Measurements from ENCODE around the gene MYLK3.

Gene MYLK3

DNA sequence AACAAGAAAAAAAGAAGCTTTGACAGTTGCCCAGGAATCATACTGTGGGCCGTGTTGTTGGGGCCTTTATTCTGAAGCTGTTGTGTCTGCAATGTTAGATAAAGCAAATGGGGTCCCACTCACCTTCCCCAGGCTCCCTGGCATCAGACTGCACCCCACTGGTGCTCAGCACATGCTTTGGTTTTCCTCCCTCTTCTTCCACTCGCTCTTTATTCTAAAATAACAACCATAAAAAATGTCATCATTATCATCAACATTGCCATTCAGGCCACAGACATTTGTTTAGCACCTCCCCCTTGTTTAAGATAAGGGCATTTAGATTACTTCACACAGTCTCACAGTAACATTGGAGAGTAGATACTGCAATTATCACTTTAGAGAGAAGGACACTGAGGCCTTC is 8.2 kb downstream of the MYLK3 start (continued):
- TF ChIP-seq, protein P1, sequence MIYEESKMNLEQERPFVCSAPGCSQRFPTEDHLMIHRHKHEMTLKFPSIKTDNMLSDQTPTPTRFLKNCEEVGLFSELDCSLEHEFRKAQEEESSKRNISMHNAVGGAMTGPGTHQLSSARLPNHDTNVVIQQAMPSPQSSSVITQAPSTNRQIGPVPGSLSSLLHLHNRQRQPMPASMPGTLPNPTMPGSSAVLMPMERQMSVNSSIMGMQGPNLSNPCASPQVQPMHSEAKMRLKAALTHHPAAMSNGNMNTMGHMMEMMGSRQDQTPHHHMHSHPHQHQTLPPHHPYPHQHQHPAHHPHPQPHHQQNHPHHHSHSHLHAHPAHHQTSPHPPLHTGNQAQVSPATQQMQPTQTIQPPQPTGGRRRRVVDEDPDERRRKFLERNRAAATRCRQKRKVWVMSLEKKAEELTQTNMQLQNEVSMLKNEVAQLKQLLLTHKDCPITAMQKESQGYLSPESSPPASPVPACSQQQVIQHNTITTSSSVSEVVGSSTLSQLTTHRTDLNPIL (CRISPR knock-in tag; IDR thresholded peaks at IDR 0.05; ENCODE audit: low read depth) = no peak
- no peak for TF ChIP-seq SNAI2 (CRISPR knock-in tag; IDR thresholded peaks at IDR 0.05)
- no peak for TF ChIP-seq BACH2 (CRISPR knock-in tag; IDR thresholded peaks at IDR 0.05; ENCODE audit: borderline replicate concordance)
- TF ChIP-seq GLIS3 (CRISPR knock-in tag; IDR thresholded peaks at IDR 0.05) = no peak
- TF ChIP-seq ESRRG (CRISPR knock-in tag; IDR thresholded peaks at IDR 0.05) = no peak
- TF ChIP-seq, protein P2, sequence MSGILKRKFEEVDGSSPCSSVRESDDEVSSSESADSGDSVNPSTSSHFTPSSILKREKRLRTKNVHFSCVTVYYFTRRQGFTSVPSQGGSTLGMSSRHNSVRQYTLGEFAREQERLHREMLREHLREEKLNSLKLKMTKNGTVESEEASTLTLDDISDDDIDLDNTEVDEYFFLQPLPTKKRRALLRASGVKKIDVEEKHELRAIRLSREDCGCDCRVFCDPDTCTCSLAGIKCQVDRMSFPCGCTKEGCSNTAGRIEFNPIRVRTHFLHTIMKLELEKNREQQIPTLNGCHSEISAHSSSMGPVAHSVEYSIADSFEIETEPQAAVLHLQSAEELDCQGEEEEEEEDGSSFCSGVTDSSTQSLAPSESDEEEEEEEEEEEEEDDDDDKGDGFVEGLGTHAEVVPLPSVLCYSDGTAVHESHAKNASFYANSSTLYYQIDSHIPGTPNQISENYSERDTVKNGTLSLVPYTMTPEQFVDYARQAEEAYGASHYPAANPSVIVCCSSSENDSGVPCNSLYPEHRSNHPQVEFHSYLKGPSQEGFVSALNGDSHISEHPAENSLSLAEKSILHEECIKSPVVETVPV (CRISPR knock-in tag; IDR thresholded peaks at IDR 0.05) = no peak

DNA sequence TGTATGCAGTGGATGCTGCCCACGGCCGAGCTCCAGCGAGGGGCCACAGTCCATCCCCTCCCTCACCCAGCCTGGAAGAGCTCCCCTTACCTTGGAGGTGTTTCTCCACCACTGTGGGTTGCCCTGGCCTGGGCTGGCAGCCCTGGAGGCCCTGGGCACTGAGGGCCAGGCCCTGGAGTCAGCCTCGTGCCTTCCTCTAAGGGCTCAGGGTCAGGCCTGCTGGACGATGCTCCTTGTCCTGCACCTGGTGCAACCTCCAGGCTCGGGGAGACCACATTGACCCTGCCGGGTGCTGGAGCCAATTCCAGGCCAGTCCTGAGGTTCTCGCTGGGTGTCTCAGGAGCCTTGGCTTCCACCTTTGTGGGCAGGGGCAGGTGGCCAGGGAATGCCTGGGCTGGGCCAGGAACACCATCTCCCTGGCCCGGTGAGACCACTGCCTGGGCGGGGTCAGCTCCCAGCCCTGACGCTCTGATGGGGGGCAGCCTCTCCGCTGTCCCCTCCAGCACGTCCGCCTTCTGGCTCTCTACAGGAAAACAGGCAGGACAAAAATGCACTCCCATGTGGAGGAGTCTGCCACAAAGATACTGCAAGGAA is 10.4 kb downstream of the MYLK3 start:
- TF ChIP-seq, protein P3, sequence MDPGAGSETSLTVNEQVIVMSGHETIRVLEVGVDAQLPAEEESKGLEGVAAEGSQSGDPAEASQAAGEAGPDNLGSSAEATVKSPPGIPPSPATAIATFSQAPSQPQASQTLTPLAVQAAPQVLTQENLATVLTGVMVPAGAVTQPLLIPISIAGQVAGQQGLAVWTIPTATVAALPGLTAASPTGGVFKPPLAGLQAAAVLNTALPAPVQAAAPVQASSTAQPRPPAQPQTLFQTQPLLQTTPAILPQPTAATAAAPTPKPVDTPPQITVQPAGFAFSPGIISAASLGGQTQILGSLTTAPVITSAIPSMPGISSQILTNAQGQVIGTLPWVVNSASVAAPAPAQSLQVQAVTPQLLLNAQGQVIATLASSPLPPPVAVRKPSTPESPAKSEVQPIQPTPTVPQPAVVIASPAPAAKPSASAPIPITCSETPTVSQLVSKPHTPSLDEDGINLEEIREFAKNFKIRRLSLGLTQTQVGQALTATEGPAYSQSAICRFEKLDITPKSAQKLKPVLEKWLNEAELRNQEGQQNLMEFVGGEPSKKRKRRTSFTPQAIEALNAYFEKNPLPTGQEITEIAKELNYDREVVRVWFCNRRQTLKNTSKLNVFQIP (CRISPR knock-in tag; IDR thresholded peaks at IDR 0.05; ENCODE audit: borderline replicate concordance, low read depth) = no peak
- TF ChIP-seq, protein P2 (CRISPR knock-in tag; IDR thresholded peaks at IDR 0.05) = no peak
- no peak for TF ChIP-seq OSR1 (CRISPR knock-in tag; IDR thresholded peaks at IDR 0.05)
- TF ChIP-seq, protein P4, sequence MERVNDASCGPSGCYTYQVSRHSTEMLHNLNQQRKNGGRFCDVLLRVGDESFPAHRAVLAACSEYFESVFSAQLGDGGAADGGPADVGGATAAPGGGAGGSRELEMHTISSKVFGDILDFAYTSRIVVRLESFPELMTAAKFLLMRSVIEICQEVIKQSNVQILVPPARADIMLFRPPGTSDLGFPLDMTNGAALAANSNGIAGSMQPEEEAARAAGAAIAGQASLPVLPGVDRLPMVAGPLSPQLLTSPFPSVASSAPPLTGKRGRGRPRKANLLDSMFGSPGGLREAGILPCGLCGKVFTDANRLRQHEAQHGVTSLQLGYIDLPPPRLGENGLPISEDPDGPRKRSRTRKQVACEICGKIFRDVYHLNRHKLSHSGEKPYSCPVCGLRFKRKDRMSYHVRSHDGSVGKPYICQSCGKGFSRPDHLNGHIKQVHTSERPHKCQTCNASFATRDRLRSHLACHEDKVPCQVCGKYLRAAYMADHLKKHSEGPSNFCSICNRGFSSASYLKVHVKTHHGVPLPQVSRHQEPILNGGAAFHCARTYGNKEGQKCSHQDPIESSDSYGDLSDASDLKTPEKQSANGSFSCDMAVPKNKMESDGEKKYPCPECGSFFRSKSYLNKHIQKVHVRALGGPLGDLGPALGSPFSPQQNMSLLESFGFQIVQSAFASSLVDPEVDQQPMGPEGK (CRISPR knock-in tag; IDR thresholded peaks at IDR 0.05; ENCODE audit: borderline replicate concordance) = no peak
- TF ChIP-seq, protein P1 (CRISPR knock-in tag; IDR thresholded peaks at IDR 0.05; ENCODE audit: low read depth) = no peak
- no peak for TF ChIP-seq CSDC2 (CRISPR knock-in tag; IDR thresholded peaks at IDR 0.05)
- TF ChIP-seq SNAI2 (CRISPR knock-in tag; IDR thresholded peaks at IDR 0.05) = no peak
- TF ChIP-seq ZFP3 (CRISPR knock-in tag; IDR thresholded peaks at IDR 0.05) = no peak
- no peak for TF ChIP-seq ARNTL (CRISPR knock-in tag; IDR thresholded peaks at IDR 0.05; ENCODE audit: borderline replicate concordance, low read depth)
- TF ChIP-seq TCF4 (CRISPR knock-in tag; IDR thresholded peaks at IDR 0.05; ENCODE audit: borderline replicate concordance) = no peak

DNA sequence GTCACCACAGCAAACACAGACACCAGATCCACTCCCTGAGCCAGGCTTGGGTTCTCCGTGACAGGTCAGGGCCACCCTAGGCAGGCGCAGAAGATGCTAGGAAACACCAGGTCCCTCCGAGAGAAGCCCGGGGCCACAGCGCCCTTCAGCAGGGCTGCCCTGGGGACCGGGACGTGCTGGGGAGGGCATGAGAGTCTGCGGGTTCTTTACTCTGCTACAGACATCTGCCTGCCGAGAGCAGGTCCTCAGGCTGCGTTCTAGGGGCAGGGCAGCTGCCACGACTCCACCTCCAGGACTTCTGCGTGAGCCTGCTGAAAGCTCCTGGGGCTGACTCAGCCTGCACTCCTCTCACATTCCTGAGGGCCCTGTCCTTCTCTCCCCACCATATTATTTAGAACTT is 11.4 kb downstream of the MYLK3 start:
- peak; percentile 39; the same call in 1 of the 3 replicates for ATAC-seq
- no peak for TF ChIP-seq TOX (CRISPR knock-in tag; IDR thresholded peaks at IDR 0.05; ENCODE audit: borderline replicate concordance)
- no peak for TF ChIP-seq ZNF8 (CRISPR knock-in tag; IDR thresholded peaks at IDR 0.05)
- TF ChIP-seq OSR1 (CRISPR knock-in tag; IDR thresholded peaks at IDR 0.05) = no peak
- no peak for TF ChIP-seq ZFP3 (CRISPR knock-in tag; IDR thresholded peaks at IDR 0.05)
- TF ChIP-seq CSDC2 (CRISPR knock-in tag; IDR thresholded peaks at IDR 0.05) = no peak
- no peak for TF ChIP-seq TCF4 (CRISPR knock-in tag; IDR thresholded peaks at IDR 0.05; ENCODE audit: borderline replicate concordance)
- TF ChIP-seq ZC3H10 (CRISPR knock-in tag; IDR thresholded peaks at IDR 0.05) = no peak
- TF ChIP-seq, protein P5, sequence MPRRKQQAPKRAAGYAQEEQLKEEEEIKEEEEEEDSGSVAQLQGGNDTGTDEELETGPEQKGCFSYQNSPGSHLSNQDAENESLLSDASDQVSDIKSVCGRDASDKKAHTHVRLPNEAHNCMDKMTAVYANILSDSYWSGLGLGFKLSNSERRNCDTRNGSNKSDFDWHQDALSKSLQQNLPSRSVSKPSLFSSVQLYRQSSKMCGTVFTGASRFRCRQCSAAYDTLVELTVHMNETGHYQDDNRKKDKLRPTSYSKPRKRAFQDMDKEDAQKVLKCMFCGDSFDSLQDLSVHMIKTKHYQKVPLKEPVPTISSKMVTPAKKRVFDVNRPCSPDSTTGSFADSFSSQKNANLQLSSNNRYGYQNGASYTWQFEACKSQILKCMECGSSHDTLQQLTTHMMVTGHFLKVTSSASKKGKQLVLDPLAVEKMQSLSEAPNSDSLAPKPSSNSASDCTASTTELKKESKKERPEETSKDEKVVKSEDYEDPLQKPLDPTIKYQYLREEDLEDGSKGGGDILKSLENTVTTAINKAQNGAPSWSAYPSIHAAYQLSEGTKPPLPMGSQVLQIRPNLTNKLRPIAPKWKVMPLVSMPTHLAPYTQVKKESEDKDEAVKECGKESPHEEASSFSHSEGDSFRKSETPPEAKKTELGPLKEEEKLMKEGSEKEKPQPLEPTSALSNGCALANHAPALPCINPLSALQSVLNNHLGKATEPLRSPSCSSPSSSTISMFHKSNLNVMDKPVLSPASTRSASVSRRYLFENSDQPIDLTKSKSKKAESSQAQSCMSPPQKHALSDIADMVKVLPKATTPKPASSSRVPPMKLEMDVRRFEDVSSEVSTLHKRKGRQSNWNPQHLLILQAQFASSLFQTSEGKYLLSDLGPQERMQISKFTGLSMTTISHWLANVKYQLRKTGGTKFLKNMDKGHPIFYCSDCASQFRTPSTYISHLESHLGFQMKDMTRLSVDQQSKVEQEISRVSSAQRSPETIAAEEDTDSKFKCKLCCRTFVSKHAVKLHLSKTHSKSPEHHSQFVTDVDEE (CRISPR knock-in tag; IDR thresholded peaks at IDR 0.05) = no peak
- TF ChIP-seq PPARA (CRISPR knock-in tag; IDR thresholded peaks at IDR 0.05; ENCODE audit: borderline replicate concordance) = no peak
- TF ChIP-seq SNAI2 (CRISPR knock-in tag; IDR thresholded peaks at IDR 0.05) = no peak
- TF ChIP-seq BACH2 (CRISPR knock-in tag; IDR thresholded peaks at IDR 0.05; ENCODE audit: borderline replicate concordance) = no peak
- TF ChIP-seq, protein P1 (CRISPR knock-in tag; IDR thresholded peaks at IDR 0.05; ENCODE audit: low read depth) = no peak
- TF ChIP-seq RARB (CRISPR knock-in tag; IDR thresholded peaks at IDR 0.05) = no peak
- no peak for TF ChIP-seq ZNF70 (CRISPR knock-in tag; IDR thresholded peaks at IDR 0.05)
- TF ChIP-seq ARNTL (CRISPR knock-in tag; IDR thresholded peaks at IDR 0.05; ENCODE audit: borderline replicate concordance, low read depth) = no peak
- no peak for TF ChIP-seq ZNF565 (CRISPR knock-in tag; conservative IDR thresholded peaks at IDR 0.05; ENCODE audit: low read depth)

More for the DNA sequence above, 10.4 kb downstream of the MYLK3 start:
- ATAC-seq = no peak

Measured in SK-N-SH treated with all-trans-retinoic acid at 6 μM for 48 hours (cell line).